CD1c-positive myeloid dendritic cell (primary cell): ENCODE measurements around the gene MXRA8.
"Not testable (repeated sequence)": the region's sequence is repeated elsewhere in the genome, so short reads cannot be mapped to it uniquely, and the experiment has no call there.

Experiments used
- DNase-seq: peaks from one replicate; pipeline ENCODE4 v3.0.0-alpha.2; 2016; ENCODE audit errors: extremely low spot score

MXRA8 gene

GRCh38 chr1:1320666-1321448, 37.5 kb downstream of the MXRA8 start:
- DNase-seq = no peak

GRCh38 chr1:1319646-1319941, 38.8 kb downstream of the MXRA8 start:
- no peak for DNase-seq

- DNase-seq = no peak
Observed at GRCh38 chr1:1318777-1319645, 39.3 kb downstream of the MXRA8 start.

GRCh38 chr1:1318131-1318652, 40.2 kb downstream of the MXRA8 start:
- no peak for DNase-seq

DNA sequence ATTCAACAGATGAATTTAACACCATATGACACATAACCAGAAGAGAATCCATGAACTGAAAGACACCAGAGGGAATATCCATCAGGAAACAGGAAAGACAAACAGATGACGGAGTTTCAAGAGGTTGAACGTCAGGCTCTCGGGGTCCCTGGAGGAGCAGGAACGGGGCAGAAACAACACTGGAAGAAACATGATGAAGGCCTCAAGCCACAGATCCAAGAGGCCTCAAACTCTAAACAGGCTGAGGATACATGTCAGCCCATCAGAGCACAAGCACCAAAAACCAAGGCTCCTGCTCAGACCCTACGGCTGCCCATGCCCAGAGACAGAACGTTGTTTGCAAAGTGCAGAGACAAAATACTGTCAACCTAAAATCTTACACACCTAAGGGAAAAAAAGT, 40.9 kb downstream of the MXRA8 start:
- DNase-seq = no peak

DNA sequence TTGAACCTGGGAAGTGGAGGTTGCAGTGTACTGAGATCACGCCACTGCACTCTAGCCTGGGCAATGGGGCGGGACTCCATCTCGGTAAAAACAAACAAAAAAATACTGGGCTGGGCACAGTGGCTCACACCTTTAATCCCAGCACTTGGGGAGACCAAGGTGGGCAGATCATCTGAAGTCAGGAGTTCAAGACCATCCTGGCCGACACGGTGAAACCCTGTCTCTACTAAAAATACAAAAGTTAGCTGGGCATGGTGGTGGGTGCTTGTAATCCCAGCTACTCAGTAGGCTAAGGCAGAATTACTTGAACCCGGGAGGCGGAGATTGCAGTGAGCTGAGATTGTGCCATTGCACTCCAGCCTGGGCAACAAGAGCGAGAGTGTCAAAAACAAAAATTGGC, 42.2 kb downstream of the MXRA8 start:
- DNase-seq = not testable (repeated sequence)

DNA sequence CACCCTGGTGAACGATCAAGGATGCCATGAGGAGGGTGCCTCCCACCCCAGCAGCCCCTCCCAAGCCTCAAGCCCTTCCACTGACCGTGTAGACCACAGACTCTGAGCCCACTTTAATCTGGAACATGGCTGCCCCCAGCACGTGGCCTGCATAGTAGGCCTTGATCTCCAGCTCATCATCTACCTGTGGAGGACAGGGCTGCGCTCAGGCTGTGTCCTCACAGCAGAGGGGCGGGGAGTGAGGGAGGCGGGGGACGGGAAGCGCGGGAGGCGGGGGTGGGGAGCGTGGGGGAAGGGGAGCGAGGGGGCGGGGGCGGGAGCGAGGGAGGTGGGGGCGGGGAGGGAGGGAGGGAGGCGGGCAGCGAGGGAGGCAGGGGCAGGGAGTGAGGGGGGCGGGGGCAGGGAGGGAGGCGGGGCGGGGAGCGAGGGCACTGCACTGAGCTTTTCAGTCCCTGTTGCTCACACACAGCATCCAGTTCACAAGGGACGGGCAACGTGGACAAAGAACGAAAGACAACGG, 42.9 kb downstream of the MXRA8 start:
- DNase-seq = no peak

DNA sequence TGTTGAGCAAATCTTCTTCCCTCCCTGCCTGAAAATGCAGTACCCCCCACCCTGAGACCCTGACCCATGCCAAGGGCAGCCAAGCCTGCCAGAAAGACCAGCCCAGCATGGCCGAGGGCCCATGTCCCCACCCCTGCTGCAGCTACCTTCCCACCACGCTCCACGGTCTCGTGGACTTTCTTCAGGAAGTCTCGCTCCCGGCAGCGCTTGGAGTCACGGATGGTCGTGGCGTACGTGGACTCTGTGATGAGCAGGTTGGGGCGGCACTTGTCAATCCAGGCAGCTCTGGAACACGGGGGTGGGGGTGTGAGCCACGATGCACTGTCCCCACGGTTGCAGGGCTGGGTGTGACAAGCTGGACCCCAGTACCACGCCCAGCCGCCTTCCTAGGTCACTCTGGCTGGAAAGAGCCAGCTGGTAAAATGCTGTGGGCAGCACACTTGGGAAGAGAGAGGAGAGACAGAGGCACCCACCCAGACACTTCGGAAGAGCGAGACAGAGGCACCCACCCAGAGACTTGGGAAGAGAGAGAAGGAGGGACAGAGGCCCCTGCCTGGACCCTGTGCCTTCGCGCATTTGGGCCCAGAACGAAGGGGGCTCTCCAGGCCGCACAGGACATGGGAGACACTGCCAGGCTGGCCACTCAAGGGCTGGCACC, 43.5 kb downstream of the MXRA8 start:
- no peak for DNase-seq

GRCh38 chr1:1314237-1314586, 44.1 kb downstream of the MXRA8 start:
- DNase-seq = no peak

DNA sequence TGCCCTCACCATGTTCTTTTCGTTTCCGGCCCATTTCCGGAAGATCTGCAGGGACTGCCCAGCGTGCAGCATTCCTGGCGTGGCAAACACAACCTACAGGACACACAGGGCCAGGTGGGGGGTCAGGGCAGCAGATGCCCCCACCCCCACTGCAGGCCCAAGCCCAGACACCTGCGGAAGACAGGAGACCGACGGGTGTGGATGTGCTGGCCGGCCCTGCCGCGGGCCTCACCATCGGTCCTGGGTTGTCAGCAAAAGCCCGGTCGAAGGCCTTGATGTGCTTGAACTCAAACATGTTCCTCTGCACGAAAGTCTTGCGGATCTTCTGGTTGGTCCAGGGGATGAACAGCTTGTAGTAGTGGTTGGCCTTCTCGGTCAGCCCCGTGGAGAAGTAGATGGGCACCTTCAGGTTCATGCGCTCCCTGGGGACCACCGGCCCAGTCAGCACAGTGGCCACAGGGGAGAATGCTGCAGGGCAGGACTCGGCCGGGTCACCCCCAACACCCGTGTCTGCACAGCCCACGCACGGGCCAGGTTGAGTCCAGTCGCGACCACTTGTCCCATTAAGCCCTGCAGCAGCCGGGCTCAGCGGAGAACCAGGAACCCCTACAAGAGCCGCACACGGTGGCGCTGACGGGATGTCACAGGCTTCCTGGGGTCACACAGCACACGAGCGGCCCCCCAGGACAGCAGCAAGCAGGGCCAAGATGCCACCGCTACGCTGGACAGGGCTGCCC, 44.7 kb downstream of the MXRA8 start:
- DNase-seq = no peak

GRCh38 chr1:1312450-1313314, 45.7 kb downstream of the MXRA8 start:
- no peak for DNase-seq

- DNase-seq = no peak
Observed at GRCh38 chr1:1311107-1312104, 46.9 kb downstream of the MXRA8 start.

DNA sequence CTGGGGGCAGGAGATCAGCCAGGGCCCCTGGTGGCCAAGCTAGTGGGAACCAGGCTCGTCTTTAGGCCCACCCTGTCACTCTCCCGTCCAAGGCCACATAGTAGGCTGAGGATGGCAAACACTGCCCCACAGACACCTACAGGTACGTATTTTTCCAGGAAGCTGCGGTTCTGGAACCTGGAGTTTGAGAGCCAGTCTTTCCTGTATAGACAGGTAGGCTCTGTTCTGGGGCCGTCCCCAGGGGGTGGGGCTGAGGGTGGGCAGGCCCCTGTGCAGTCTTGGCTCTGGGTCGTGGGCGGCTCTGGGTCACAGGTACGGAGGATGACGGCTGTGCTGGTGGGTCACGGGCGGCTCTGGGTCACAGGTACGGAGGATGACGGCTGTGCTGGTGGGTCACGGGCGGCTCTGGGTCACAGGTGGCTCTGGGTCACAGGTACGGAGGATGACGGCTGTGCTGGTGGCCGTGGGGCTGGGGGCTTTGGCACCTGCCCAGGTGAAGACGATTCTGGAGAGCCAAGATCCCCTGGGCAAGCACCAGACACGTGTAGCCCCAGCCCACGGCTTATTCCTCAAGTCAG, 47.8 kb downstream of the MXRA8 start:
- no peak for DNase-seq

GRCh38 chr1:1310109-1310385, 48.3 kb downstream of the MXRA8 start:
- no peak for DNase-seq

DNA sequence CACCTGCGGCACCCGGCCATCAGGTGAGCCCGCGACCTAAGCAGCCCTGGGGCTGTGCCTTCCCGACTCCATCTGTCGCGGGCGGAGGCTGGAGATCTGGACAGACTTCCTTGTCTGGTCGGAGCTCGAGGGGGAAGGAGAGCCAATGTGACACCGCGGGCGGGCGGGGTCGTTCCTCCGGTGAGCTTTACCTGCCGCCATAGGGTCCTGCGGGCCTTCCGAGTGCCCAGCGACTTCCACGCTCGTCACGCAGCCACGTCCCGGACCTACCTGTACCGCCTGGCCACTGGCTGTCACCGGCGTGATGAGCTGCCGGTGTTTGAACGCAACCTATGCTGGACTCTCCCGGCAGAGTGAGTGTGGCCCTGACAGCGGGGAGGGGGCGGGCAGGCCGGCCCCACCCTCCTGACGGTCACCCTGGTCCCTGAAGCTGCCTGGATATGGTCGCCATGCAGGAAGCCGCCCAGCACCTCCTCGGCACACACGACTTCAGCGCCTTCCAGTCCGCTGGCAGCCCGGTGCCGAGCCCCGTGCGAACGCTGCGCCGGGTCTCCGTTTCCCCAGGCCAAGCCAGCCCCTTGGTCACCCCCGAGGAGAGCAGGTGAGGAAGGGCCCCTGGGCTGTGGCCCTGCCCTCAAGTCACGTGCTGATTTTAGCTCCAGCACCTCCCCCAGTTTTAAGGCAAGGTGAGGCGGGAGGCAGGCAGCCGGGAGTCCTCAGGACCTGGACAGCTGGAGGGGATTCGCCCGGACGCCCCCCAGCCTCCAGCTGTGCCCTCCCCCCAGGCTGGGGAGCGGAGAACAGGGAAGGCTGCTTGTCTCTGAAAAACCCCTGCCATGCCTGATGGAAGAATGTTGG, 48.9 kb downstream of the MXRA8 start:
- DNase-seq = peak; percentile 20

- DNase-seq = no peak
Observed at GRCh38 chr1:1308756-1309250, 49.6 kb downstream of the MXRA8 start.

- peak; percentile 95 for DNase-seq
Observed at GRCh38 chr1:1307923-1308755, 50.2 kb downstream of the MXRA8 start, which contains the start of the genes ACAP3 and PUSL1. ACAP3 (minus strand) TSS chr1:1307930; CDS start chr1:1307815, 115 bp downstream. PUSL1 (plus strand) TSS chr1:1308597; CDS start chr1:1308644, 47 bp downstream.
